22Rv1 (cell line): ENCODE results near the gene NRF1.

Experiments used
- H3K27ac ChIP-seq: fragments of 450-650 bp; 2 replicates; pipeline ENCODE4 v1.5.1; 2017
- ZFX ChIP-seq: fragments of 450-650 bp; IDR thresholded peaks from 2 replicates; pipeline ENCODE4 v1.6.1; 2017; ENCODE audit warnings: antibody characterized with exemption, borderline replicate concordance
- TF ChIP-seq, protein P1 (sequence below): fragments of 450-650 bp; IDR thresholded peaks from 2 replicates; pipeline ENCODE4 v1.5.1; 2017; ENCODE audit warnings: mild to moderate bottlenecking

Gene NRF1

DNA sequence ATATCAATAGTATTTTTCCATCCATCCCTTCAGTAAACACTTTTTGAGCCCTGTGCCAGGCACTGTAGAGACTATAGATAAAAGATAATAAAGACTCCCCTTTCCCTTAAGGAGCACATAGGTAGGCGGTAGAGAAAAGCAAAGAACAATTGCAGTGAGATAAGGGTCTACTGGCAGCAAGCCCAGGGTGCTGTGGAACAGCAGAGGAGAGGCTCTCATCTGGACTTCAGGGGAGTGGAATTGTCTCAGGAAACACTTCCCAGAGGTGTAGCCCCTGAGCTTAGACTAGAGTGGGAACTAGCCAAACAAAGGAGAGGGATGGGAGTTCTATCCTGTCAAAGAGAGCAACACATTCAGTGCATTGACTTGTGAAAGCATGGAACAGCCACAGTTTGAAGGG, 102.0 kb downstream of the NRF1 start:
- no peak overlapping the region for H3K27ac ChIP-seq
- TF ChIP-seq, protein P1, sequence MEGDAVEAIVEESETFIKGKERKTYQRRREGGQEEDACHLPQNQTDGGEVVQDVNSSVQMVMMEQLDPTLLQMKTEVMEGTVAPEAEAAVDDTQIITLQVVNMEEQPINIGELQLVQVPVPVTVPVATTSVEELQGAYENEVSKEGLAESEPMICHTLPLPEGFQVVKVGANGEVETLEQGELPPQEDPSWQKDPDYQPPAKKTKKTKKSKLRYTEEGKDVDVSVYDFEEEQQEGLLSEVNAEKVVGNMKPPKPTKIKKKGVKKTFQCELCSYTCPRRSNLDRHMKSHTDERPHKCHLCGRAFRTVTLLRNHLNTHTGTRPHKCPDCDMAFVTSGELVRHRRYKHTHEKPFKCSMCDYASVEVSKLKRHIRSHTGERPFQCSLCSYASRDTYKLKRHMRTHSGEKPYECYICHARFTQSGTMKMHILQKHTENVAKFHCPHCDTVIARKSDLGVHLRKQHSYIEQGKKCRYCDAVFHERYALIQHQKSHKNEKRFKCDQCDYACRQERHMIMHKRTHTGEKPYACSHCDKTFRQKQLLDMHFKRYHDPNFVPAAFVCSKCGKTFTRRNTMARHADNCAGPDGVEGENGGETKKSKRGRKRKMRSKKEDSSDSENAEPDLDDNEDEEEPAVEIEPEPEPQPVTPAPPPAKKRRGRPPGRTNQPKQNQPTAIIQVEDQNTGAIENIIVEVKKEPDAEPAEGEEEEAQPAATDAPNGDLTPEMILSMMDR, result no peak
- TF ChIP-seq ZFX, result no peak

DNA sequence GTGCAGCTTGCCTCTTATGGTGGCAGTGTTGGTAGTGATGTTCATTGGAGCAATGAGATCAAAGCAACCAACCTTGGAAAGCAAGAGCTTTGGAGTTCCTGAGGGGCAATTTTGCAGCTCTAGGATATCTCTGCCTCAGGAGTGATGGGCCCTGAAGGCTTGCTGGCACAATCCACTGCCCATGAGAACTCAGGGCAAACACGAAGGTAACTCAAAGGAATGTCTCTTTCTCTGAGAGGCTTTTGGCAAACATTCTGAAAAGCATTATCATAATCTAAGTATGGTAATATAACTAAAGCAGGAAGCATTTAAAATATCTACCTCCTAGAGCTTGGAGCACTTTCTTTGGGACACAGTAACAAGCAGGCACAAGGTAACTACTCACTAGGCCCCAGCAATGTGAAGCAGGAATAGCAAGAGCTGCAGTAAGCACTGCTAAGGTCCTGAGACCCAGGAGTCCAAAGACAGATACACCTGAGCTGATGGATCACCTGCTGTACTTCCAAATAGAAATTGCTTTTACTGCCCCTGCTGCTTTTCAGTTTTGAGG, 103.1 kb downstream of the NRF1 start:
- TF ChIP-seq, protein P1, result no peak
- TF ChIP-seq ZFX, result no peak
- no peak overlapping the region for H3K27ac ChIP-seq

DNA sequence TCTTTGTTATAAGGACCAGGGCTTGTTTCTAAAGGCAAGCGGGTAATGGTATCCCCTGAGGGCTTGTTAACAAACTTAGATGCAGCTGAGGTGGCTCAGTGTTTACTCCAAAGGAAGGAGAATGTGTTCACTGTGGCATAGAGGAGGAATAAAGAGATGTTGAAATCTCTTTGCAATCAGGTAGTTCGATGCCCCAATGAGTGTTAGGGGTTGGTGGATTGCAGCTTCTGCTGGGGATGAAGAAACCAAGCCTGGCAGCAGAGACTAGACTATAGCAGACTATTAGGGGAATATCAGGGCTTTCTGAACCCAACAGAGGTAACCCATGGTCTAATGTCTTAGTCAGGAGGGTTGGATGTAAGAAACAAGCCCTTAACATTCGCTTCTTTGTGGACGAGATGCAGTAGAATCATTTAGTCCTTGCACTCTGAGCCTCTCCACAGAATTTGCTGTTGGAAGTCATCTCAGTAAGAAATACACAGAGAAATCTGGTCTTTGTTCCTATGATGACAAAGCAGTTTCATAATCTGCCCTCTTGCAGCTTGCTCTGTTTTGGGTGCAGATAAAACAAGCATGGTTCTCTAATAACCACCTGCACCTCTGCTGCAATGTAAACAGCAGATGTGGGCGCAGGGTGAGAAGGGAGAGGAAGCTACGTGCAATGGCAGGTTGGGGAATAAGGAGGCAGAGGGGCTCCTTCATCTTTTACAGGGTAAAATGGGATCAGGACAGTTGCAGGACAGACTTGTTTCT, 108.6 kb downstream of the NRF1 start:
- H3K27ac ChIP-seq, result no peak overlapping the region
- TF ChIP-seq, protein P1, result no peak
- no peak for TF ChIP-seq ZFX

DNA sequence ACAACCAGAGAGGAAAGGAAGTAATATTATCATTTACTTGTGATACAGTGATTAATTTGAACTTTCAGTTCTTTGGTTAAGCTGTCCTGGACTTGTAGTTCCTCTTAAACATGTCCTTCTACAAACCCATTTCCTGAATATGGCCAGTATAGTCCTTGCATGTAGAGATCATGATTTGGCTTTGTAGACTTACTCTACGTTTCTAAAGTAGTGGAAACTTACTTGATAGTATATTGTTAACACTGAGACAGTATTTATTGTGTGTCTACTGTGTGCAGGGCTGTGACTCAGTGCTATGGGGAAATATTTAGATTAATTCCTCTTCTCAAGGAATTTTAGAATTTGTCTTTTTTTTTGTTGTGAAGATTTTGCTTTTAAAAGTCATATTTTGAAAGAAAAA, 109.5 kb downstream of the NRF1 start:
- no peak overlapping the region for H3K27ac ChIP-seq

DNA sequence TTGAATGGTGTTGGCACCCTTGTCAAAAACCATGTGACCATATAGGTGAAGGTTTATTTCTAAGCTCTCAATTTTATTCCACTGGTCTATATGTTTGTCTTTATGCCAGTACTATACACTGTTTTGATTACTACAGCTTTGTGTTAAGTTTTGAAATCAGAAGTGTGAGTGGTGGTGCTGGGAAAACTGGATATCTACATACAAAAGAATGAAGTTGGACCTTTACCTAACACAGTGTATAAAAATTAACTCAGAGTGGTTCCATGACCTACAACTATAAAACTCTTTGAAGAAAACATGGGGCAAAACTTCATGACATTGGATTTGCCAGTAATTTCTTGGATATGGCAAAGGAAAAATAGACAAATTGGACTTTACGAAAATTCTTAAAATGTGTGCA, 112.2 kb downstream of the NRF1 start:
- TF ChIP-seq, protein P1, result no peak
- no peak for TF ChIP-seq ZFX
- no peak overlapping the region for H3K27ac ChIP-seq

More for the DNA sequence above, 109.5 kb downstream of the NRF1 start:
- TF ChIP-seq ZFX, result no peak
- TF ChIP-seq, protein P1, result no peak

DNA sequence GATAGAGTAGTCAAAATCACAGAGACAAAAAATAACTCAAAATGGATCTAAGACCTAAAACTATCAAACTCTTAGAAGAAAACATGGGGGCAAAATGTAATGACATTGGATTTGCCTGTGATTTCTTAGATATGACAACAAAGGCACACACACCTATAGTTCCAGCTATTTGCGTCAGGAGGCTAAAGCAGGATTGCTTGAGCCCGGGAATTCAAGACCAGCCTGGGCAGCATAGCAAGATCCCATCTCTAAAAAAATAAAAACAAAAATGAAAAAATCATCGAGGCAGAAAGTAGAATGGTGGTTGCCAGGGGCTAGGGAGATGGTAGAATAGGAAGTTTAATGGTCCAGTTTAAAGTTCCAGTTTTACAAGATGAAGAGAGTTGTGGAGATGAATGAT, 113.3 kb downstream of the NRF1 start:
- no peak overlapping the region for H3K27ac ChIP-seq
- TF ChIP-seq ZFX, result no peak
- TF ChIP-seq, protein P1, result no peak

DNA sequence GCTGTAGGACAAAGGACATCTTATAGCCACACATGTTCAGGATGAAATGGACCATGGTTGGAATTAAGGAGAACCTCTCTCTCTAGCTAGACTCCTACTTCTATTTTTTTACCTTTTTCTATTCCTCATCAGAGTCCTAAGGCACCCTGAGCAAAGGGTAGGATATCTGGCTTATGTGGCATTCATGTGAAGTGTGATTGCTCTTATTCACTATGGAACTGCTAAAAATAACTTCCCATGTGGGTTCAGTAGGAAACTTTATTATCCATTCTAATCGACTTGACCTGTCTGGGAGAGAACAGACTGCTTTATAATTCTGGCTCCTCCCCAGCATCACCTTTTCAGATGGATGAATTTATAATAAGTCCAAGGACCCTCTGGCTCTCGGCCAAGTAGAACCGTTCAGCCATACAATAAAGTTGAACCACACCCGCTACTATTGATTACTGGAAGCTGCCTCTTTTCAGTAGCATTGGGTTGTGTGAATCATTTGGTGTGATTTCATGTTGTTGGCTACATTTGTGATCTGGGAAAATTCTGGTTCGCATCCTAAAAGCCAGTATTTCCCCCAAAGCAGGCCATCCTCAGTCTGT, 117.5 kb downstream of the NRF1 start:
- TF ChIP-seq ZFX, result no peak
- TF ChIP-seq, protein P1, result no peak
- H3K27ac ChIP-seq, result no peak overlapping the region
